ENCODE data around the gene INPP5A. TPM values are rescaled to one million over a fixed set of nuclear protein-coding genes. Genes with fewer than 3 reads are reported as not detected.
A peak's percentile ranks its signal among the peaks of the same experiment; 100 is the strongest.

Gene INPP5A
- total and polyA plus RNA-seq, 9 of the 15 experiments (the other 6 are each of a cell fraction or from before 2014, with no cell fraction given): 0.66 to 11.6 (median 7.7) TPM

- Histone ChIP-seq H3K9me3 (replicated peaks; ENCODE audit: control insufficient read depth, insufficient read depth, low read depth, low read length) (no peaks in the 10 kb centered on the region), H4K20me1 (replicated peaks; ENCODE audit: control insufficient read depth, insufficient read depth, low read length) (no peaks in the 10 kb centered on the region), H2AFZ (ENCODE audit: low read depth, low read length) (peak overlapping the region; percentile 76), H3K27me3 (ENCODE audit: control insufficient read depth in 2 of 2, insufficient read depth in 2 of 2, low read length in 2 of 2) (no peaks in the 10 kb centered on the region), H3K9me1 (ENCODE audit: control insufficient read depth, insufficient read depth, low read length) (no peaks in the 10 kb centered on the region), H3K36me3 (ENCODE audit: control insufficient read depth, insufficient read depth, low read length) (no peaks in the 10 kb centered on the region), H3K4me3 (no peak overlapping the region), H3K4me1 (replicated peaks in 1 of 2; ENCODE audit: control insufficient read depth in 2 of 2, insufficient read depth in 2 of 2, low read length in 2 of 2) (peaks cover 0 to 12% of the 10 kb centered on the region in 2 experiments; a peak in 3 of 5 replicates), H3K79me2 (ENCODE audit: control insufficient read depth, insufficient read depth, low read length) (no peaks in the 10 kb centered on the region), H3K4me2 (ENCODE audit: insufficient read depth, low read length) (peak overlapping the region; percentile 55), H3K9ac (ENCODE audit: insufficient read depth in 1 of 2, low read depth in 2 of 2, low read length in 2 of 2) (no peak overlapping the region), H3K27ac (ENCODE audit: extremely low read depth, low read depth, low read length) (no peak overlapping the region)
- DNase-seq (ENCODE audit: extremely low read depth in 1 of 4, low spot score in 3 of 4): peak in 1 of 4 experiments; percentile 10
- WGBS (ENCODE audit: insufficient coverage, low coverage, missing lambda C conversion rate): 30% methylated on average over 23 of the region's 23 CpGs
- BruUV-seq (replicated peaks): no TSS peak
- in situ Hi-C loops (cut with MboI): no loop called here
- ChIA-PET CTCF (ENCODE audit: low intra/inter-chr PET ratio) (no interaction called here), POLR2A (no interaction called here)
- ATAC-seq: peak; percentile 47
- intact Hi-C loops (cut with micrococcal nuclease): no loop called here
- no peak for FAIRE-seq
- no peak for TF ChIP-seq DEAF1 (CRISPR knock-in tag; IDR thresholded peaks at IDR 0.05)
- TF ChIP-seq U2AF2 (optimal IDR thresholded peaks at IDR 0.05; ENCODE audit: low read depth, low read length): no peak
- TF ChIP-seq MECOM (CRISPR knock-in tag; IDR thresholded peaks at IDR 0.05): no peak
- TF ChIP-seq BCOR (IDR thresholded peaks at IDR 0.05): no peak
- TF ChIP-seq CBFA2T2 (conservative IDR thresholded peaks at IDR 0.05): no peak
- peak; percentile 35; the same call in 1 of the 2 replicates for TF ChIP-seq RAD51 (IDR thresholded peaks at IDR 0.05; ENCODE audit: borderline replicate concordance, low read depth)
- TF ChIP-seq BRD9 (IDR thresholded peaks at IDR 0.05; ENCODE audit: low read depth, partially characterized antibody): no peak
- no peak for TF ChIP-seq KDM2B (CRISPR knock-in tag; IDR thresholded peaks at IDR 0.05)
- no peak for TF ChIP-seq IRF1 (CRISPR knock-in tag; IDR thresholded peaks at IDR 0.05; ENCODE audit: borderline replicate concordance)
- no peak for TF ChIP-seq FIP1L1 (IDR thresholded peaks at IDR 0.05; ENCODE audit: low read depth, low read length, poor library complexity, severe bottlenecking)
- TF ChIP-seq CTCFL (IDR thresholded peaks at IDR 0.05; ENCODE audit: borderline replicate concordance, insufficient read depth, low read depth, low read length, poor library complexity, severe bottlenecking): no peak
- TF ChIP-seq ZNF197 (CRISPR knock-in tag; IDR thresholded peaks at IDR 0.05; ENCODE audit: low read depth): no peak
- no peak for TF ChIP-seq EHMT2 (IDR thresholded peaks at IDR 0.05)
- TF ChIP-seq HNRNPUL1 (IDR thresholded peaks at IDR 0.05; ENCODE audit: low read length): no peak
- TF ChIP-seq NR3C1 (CRISPR knock-in tag; IDR thresholded peaks at IDR 0.05): no peak
- no peak for TF ChIP-seq ELF2 (CRISPR knock-in tag; IDR thresholded peaks at IDR 0.05)
Observed at GRCh38 chr10:132511121-132512051, 26.2 kb upstream of the INPP5A start.

Measured in K562 (cell line).